CD4-positive, CD25-positive, alpha-beta regulatory T cell (primary cell): ENCODE measurements around the gene TXNL1. TPM values are rescaled to one million over a fixed set of nuclear protein-coding genes. Genes with fewer than 3 reads are reported as not detected.

Experiments
- ATAC-seq, 2 donors: fragments of 150-1000 bp; cut with Tn5 transposase; one replicate each; pipeline ENCODE4 v1.10.0; 2021; ENCODE audit warnings: low read depth in 2 of 2, moderate number of reproducible peaks in 2 of 2, moderate library complexity in 1 of 2
- DNase-seq, 3 donors: peaks; one replicate each; pipeline versions ENCODE4 v3.0.0 to v3.0.0-alpha.2; 2012 to 2022; ENCODE audit warnings: mixed read lengths in 1 of 3
- H3K27ac ChIP-seq: one replicate; pipeline ENCODE4 v1.7.0; 2013; ENCODE audit warnings: mild to moderate bottlenecking, low read length; ENCODE audit not compliant: insufficient read depth, poor library complexity, severe bottlenecking
- H3K27me3 ChIP-seq: one replicate; pipeline ENCODE4 v1.7.0; 2013; ENCODE audit warnings: low read length; ENCODE audit not compliant: control insufficient read depth, insufficient read depth
- H3K36me3 ChIP-seq: one replicate; pipeline ENCODE4 v1.7.0; 2013; ENCODE audit warnings: mild to moderate bottlenecking, low read length, moderate library complexity; ENCODE audit not compliant: control insufficient read depth, insufficient read depth
- H3K4me1 ChIP-seq: 2 replicates; pipeline ENCODE4 v1.7.0; 2013; ENCODE audit warnings: mild to moderate bottlenecking, low read length; ENCODE audit not compliant: insufficient read depth, control insufficient read depth, poor library complexity, severe bottlenecking
- H3K4me3 ChIP-seq: one replicate; pipeline ENCODE4 v1.7.0; 2013; ENCODE audit warnings: low read depth, mild to moderate bottlenecking, low read length, moderate library complexity
- H3K9me3 ChIP-seq, 2 experiments: 1 replicate in 1 of 2; 2 replicates in 1 of 2; pipeline ENCODE4 v1.7.0; 2013; ENCODE audit warnings: low read length in 2 of 2, mild to moderate bottlenecking in 1 of 2, moderate library complexity in 1 of 2; ENCODE audit not compliant: control insufficient read depth in 2 of 2
- H3K27ac Mint-ChIP-seq, 3 donors: one replicate each; pipeline ENCODE4 v1.8.0; 2020 to 2022; ENCODE audit warnings: mild to moderate bottlenecking in 3 of 3, mixed read lengths in 3 of 3, moderate library complexity in 2 of 3
- H3K27me3 Mint-ChIP-seq: one replicate; pipeline ENCODE4 v1.8.0; 2022; ENCODE audit warnings: mild to moderate bottlenecking, mixed read lengths
- H3K36me3 Mint-ChIP-seq: one replicate; pipeline ENCODE4 v1.8.0; 2020; ENCODE audit warnings: mixed read lengths
- H3K4me1 Mint-ChIP-seq, 4 donors: one replicate each; pipeline ENCODE4 v1.8.0; 2020 to 2022; ENCODE audit warnings: mixed read lengths in 4 of 4, mild to moderate bottlenecking in 1 of 4
- H3K4me3 Mint-ChIP-seq, 4 donors: one replicate each; pipeline ENCODE4 v1.8.0; 2020 to 2022; ENCODE audit warnings: mild to moderate bottlenecking in 4 of 4, mixed read lengths in 4 of 4, moderate library complexity in 3 of 4
- H3K9me3 Mint-ChIP-seq, 7 donors: one replicate each; pipeline ENCODE4 v1.8.0; 2020 to 2022; ENCODE audit warnings: mixed read lengths in 7 of 7, mild to moderate bottlenecking in 3 of 7, moderate library complexity in 2 of 7
- polyA plus RNA-seq, 4 donors: library from polyadenylated mRNA; unstranded; fragments of 300-500 nt; fragmentation: Illumina TruSeq; gene quantifications; one replicate each; pipeline ENCODE4 v1.2.3, GENCODE V29; 2021
- total RNA-seq: library from RNA; stranded (reverse); gene quantifications from one replicate; pipeline ENCODE4 v1.2.3, GENCODE V29; 2022

The TXNL1 gene
- total and polyA plus RNA-seq, 5 donors from 2014 or later = 39.9 to 70.2 (median 63.6) TPM

GRCh38 chr18:56627991-56628390 is 10.4 kb downstream of the TXNL1 start:
- Histone ChIP-seq H3K27me3 (no peaks in the 10 kb centered on the region), H3K9me3 (no peaks in the 10 kb centered on the region), H3K36me3 (peaks cover 24% of the 10 kb centered on the region), H3K4me1 (peaks cover 6% of the 10 kb centered on the region), H3K27ac (no peak overlapping the region), H3K4me3 (no peak overlapping the region)
- Mint-ChIP-seq H3K36me3 (peaks cover 12% of the 10 kb centered on the region), H3K4me1 (peaks cover 41 to 74% (median 62%) of the 10 kb centered on the region in 4 donors), H3K9me3 (peaks cover 0 to 2% (median 0%) of the 10 kb centered on the region in 7 donors), H3K4me3 (no peak overlapping the region), H3K27ac (no peak overlapping the region), H3K27me3 (no peaks in the 10 kb centered on the region)
- ATAC-seq (no peak), DNase-seq (no peak)

- H3K4me3 Mint-ChIP-seq = no peak overlapping the region
- Histone ChIP-seq H3K4me3 (no peak overlapping the region), H3K27me3 (no peaks in the 10 kb centered on the region), H3K36me3 (peaks cover 67% of the 10 kb centered on the region), H3K27ac (no peak overlapping the region), H3K4me1 (no peaks in the 10 kb centered on the region), H3K9me3 (no peaks in the 10 kb centered on the region)
- H3K36me3 Mint-ChIP-seq = peaks cover 42% of the 10 kb centered on the region
- peak overlapping the region in 1 of 3 donors; percentile 35 for H3K27ac Mint-ChIP-seq
- no peaks in the 10 kb centered on the region for H3K9me3 Mint-ChIP-seq
- no peaks in the 10 kb centered on the region for H3K27me3 Mint-ChIP-seq
- peaks cover 0 to 15% (median 8%) of the 10 kb centered on the region in 4 donors for H3K4me1 Mint-ChIP-seq
- ATAC-seq (no peak), DNase-seq (no peak)
These were observed 22.5 kb downstream of the TXNL1 start for GRCh38 chr18:56615738-56616520.

GRCh38 chr18:56606618-56607017 is 31.8 kb downstream of the TXNL1 start:
- peaks cover 62% of the 10 kb centered on the region for H3K36me3 ChIP-seq

DNA sequence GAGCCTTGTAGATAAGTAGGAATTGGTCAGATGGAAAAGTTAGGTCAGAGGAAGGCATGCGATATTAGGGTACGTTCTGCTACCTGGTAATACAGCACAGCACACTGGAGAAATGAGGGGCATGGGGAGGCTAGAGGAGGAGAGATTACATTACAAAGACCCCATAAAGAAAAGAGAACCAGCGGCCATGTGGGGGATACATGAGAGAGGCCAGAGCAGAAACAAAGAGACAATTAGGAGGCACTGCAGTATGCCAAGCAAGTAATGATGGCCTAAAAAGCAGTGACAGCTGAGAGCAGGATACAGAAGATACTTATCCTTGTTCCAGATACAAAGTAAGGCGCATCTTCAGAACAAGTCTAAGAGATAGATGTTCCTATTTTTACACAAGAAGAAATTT is 40.0 kb downstream of the TXNL1 start:
- Histone ChIP-seq H3K36me3 (peaks cover 6% of the 10 kb centered on the region), H3K27ac (no peak overlapping the region), H3K27me3 (no peaks in the 10 kb centered on the region), H3K4me3 (no peak overlapping the region), H3K4me1 (no peaks in the 10 kb centered on the region), H3K9me3 (no peaks in the 10 kb centered on the region)
- DNase-seq = no peak
- Mint-ChIP-seq H3K27ac (no peak overlapping the region), H3K9me3 (peaks cover 0 to 2% (median 0%) of the 10 kb centered on the region in 7 donors), H3K36me3 (no peaks in the 10 kb centered on the region), H3K27me3 (peaks cover 4% of the 10 kb centered on the region), H3K4me1 (no peaks in the 10 kb centered on the region), H3K4me3 (no peak overlapping the region)
- ATAC-seq = no peak

More at GRCh38 chr18:56606618-56607017, 31.8 kb downstream of the TXNL1 start:
- ATAC-seq (no peak), DNase-seq (no peak)
- Mint-ChIP-seq H3K36me3 (peaks cover 40% of the 10 kb centered on the region), H3K27me3 (no peaks in the 10 kb centered on the region), H3K4me1 (peaks cover 0 to 3% (median 0%) of the 10 kb centered on the region in 4 donors), H3K27ac (peak overlapping the region in 1 of 3 donors; percentile 5), H3K4me3 (no peak overlapping the region), H3K9me3 (no peaks in the 10 kb centered on the region)
- Histone ChIP-seq H3K27me3 (no peaks in the 10 kb centered on the region), H3K27ac (no peak overlapping the region), H3K4me3 (no peak overlapping the region), H3K4me1 (no peaks in the 10 kb centered on the region), H3K9me3 (no peaks in the 10 kb centered on the region)

- no peak for DNase-seq
These were observed 44.5 kb downstream of the TXNL1 start for GRCh38 chr18:56593906-56594305.

GRCh38 chr18:56580026-56580425 is 58.4 kb downstream of the TXNL1 start:
- no peak overlapping the region for H3K27ac Mint-ChIP-seq
- ATAC-seq = no peak
- no peaks in the 10 kb centered on the region for H3K4me1 Mint-ChIP-seq
- H3K9me3 ChIP-seq = no peaks in the 10 kb centered on the region
- H3K9me3 Mint-ChIP-seq = peaks cover 0 to 4% (median 2%) of the 10 kb centered on the region in 7 donors
- H3K4me3 Mint-ChIP-seq = no peak overlapping the region
- no peak overlapping the region for H3K4me3 ChIP-seq
- no peak for DNase-seq
- H3K27me3 ChIP-seq = peaks cover 8% of the 10 kb centered on the region
- H3K27ac ChIP-seq = no peak overlapping the region
- no peaks in the 10 kb centered on the region for H3K4me1 ChIP-seq
- no peaks in the 10 kb centered on the region for H3K36me3 ChIP-seq
- H3K36me3 Mint-ChIP-seq = no peaks in the 10 kb centered on the region
- H3K27me3 Mint-ChIP-seq = peaks cover 20% of the 10 kb centered on the region

More at GRCh38 chr18:56593906-56594305, 44.5 kb downstream of the TXNL1 start:
- no peaks in the 10 kb centered on the region for H3K27me3 ChIP-seq
- no peak for ATAC-seq
- H3K36me3 ChIP-seq = no peaks in the 10 kb centered on the region
- no peaks in the 10 kb centered on the region for H3K36me3 Mint-ChIP-seq
- H3K4me1 Mint-ChIP-seq = no peaks in the 10 kb centered on the region
- peaks cover 8% of the 10 kb centered on the region for H3K27me3 Mint-ChIP-seq
- no peak overlapping the region for H3K4me3 ChIP-seq
- H3K4me1 ChIP-seq = no peaks in the 10 kb centered on the region
- H3K27ac Mint-ChIP-seq = no peak overlapping the region
- no peaks in the 10 kb centered on the region for H3K9me3 ChIP-seq
- peaks cover 0 to 2% (median 0%) of the 10 kb centered on the region in 7 donors for H3K9me3 Mint-ChIP-seq
- no peak overlapping the region for H3K27ac ChIP-seq
- no peak overlapping the region for H3K4me3 Mint-ChIP-seq

GRCh38 chr18:56579451-56579850 is 58.9 kb downstream of the TXNL1 start:
- peaks cover 25% of the 10 kb centered on the region for H3K27me3 Mint-ChIP-seq
- H3K4me3 Mint-ChIP-seq = no peak overlapping the region
- H3K36me3 Mint-ChIP-seq = no peaks in the 10 kb centered on the region
- H3K9me3 Mint-ChIP-seq = peaks cover 0 to 4% (median 2%) of the 10 kb centered on the region in 7 donors
- Histone ChIP-seq H3K9me3 (no peaks in the 10 kb centered on the region), H3K27ac (no peak overlapping the region), H3K4me3 (no peak overlapping the region), H3K4me1 (no peaks in the 10 kb centered on the region), H3K36me3 (no peaks in the 10 kb centered on the region), H3K27me3 (peaks cover 8% of the 10 kb centered on the region)
- ATAC-seq (no peak), DNase-seq (no peak)
- H3K4me1 Mint-ChIP-seq = no peaks in the 10 kb centered on the region
- no peak overlapping the region for H3K27ac Mint-ChIP-seq
